ENCODE results near the gene ADGB. TPM values are rescaled to one million over a fixed set of nuclear protein-coding genes. Genes with fewer than 3 reads are reported as not detected.

The ADGB gene
- total RNA-seq (not detected in 2 replicates), polyA plus RNA-seq (not detected in 2 replicates), polyA minus RNA-seq (not detected in 2 replicates)
- total RNA-seq (2013), result not detected

GRCh38 chr6:146598772-146599405 is at the start of gene ADGB:
Gene ADGB, plus strand, starts transcription at chr6:146598972. Its CDS starts 69 bp downstream, at chr6:146599041.
- H3K9me3 Mint-ChIP-seq (ENCODE audit: insufficient read depth), result no peaks in the 10 kb centered on the region
- H3K4me2 ChIP-seq (replicated peaks; ENCODE audit: low read depth, low read length, poor library complexity, severe bottlenecking), result no peak within 1 kb of the TSS
- 8% methylated on average over 30 of the region's 32 CpGs for WGBS (ENCODE audit: insufficient coverage)

More at GRCh38 chr6:146598772-146599405, at the start of gene ADGB:
- no peak for ATAC-seq (ENCODE audit: low read depth)
- ChIA-PET CTCF (no interaction called here), POLR2A (no interaction called here)
- TF ChIP-seq CTCF (IDR thresholded peaks at IDR 0.05) (no peak), EZH2 (IDR thresholded peaks at IDR 0.05; ENCODE audit: borderline replicate concordance, insufficient read depth, low read depth, low read length, poor library complexity, severe bottlenecking) (no peak)
- H3K79me2 ChIP-seq (ENCODE audit: control insufficient read depth, insufficient read depth, low read length), result no peaks in the 10 kb centered on the region
- no peak within 1 kb of the TSS for H3K4me3 ChIP-seq (ENCODE audit: control extremely low read depth in 1 of 5, extremely low read depth in 1 of 5, insufficient read depth in 1 of 5, low read depth in 2 of 5, low read length in 4 of 5)
- no peak within 1 kb of the TSS for H2AFZ ChIP-seq (ENCODE audit: insufficient read depth, low read depth, low read length, poor library complexity, severe bottlenecking)
- H4K20me1 ChIP-seq (ENCODE audit: control insufficient read depth, insufficient read depth, low read length, poor library complexity, severe bottlenecking), result no peaks in the 10 kb centered on the region
- H3K9ac ChIP-seq (ENCODE audit: low read length), result no peak within 1 kb of the TSS
- no peak within 1 kb of the TSS for H3K27ac Mint-ChIP-seq
- H3K4me1 Mint-ChIP-seq, result peaks cover 3% of the 10 kb centered on the region
- intact Hi-C loops (cut with micrococcal nuclease), result no loop called here
- no peak within 1 kb of the TSS for H3K27ac ChIP-seq (ENCODE audit: low read length in 2 of 2)
- no peak within 1 kb of the TSS for H3K4me3 Mint-ChIP-seq
- peaks cover 4% of the 10 kb centered on the region for H3K27me3 Mint-ChIP-seq
- H3K9me3 ChIP-seq (ENCODE audit: control extremely low read depth in 1 of 3, control insufficient read depth in 2 of 3, insufficient read depth in 1 of 3, low read length in 2 of 3), result no peaks in the 10 kb centered on the region
- DNase-seq, result no peak
- H3K4me1 ChIP-seq (ENCODE audit: control insufficient read depth in 2 of 2, insufficient read depth in 2 of 2, low read length in 2 of 2), result no peaks in the 10 kb centered on the region
- no peaks in the 10 kb centered on the region for H3K36me3 ChIP-seq (replicated peaks in 1 of 2; ENCODE audit: control extremely low read depth in 1 of 2, control insufficient read depth in 1 of 2, extremely low read depth in 1 of 2, insufficient read depth in 2 of 2, low read length in 1 of 2)
- peaks cover 0 to 5% (median 0%) of the 10 kb centered on the region in 4 experiments for H3K27me3 ChIP-seq (replicated peaks in 1 of 4; ENCODE audit: control extremely low read depth in 1 of 4, control insufficient read depth in 3 of 4, insufficient read depth in 4 of 4, low read length in 3 of 4)

Data from B cell (primary cell).